ENCODE measurements around the gene IFNL3.

Gene IFNL3

DNA sequence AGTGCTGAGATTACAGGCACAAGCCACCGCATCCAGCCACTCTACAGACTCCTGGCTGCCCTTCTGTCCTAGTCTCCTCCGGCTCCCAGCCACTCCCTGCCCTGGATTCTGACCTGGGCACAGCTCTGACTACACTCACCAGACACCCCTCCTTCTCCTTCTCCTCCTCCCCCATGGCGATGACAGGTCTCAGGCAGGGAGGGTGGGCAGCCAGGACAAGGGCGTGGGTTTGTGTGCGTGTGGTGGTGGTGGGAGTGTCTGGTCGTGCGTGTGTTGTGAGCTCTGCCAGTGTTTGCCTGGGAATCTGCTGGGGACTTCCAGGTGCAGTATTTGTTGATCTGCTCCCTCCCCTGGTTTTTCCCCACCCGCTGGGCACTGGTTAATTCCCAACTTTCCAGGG is 51.0 kb downstream of the IFNL3 start:
- DNase-seq (ENCODE audit: low spot score), result no peak

All from putamen (tissue), 1 donor.